Skeletal muscle tissue (tissue), 4 donors: ENCODE results near the gene SPATA19. TPM values are rescaled to one million over a fixed set of nuclear protein-coding genes. Genes with fewer than 3 reads are reported as not detected.

Experiments
- H3K27ac ChIP-seq: one replicate; pipeline ENCODE4 v1.7.0; 2013; ENCODE audit warnings: mild to moderate bottlenecking, low read depth, low read length, inconsistent platforms
- H3K27me3 ChIP-seq, 3 donors: one replicate each; pipeline ENCODE4 v1.7.0; 2013; ENCODE audit warnings: low read length in 3 of 3; ENCODE audit not compliant: control insufficient read depth in 3 of 3, insufficient read depth in 3 of 3
- H3K36me3 ChIP-seq, 3 donors: one replicate each; pipeline ENCODE4 v1.7.0; 2013; ENCODE audit warnings: low read length in 3 of 3; ENCODE audit not compliant: control insufficient read depth in 3 of 3, insufficient read depth in 3 of 3
- H3K4me1 ChIP-seq, 3 donors: one replicate each; pipeline ENCODE4 v1.7.0; 2013; ENCODE audit warnings: low read length in 3 of 3, mild to moderate bottlenecking in 3 of 3; ENCODE audit not compliant: control insufficient read depth in 3 of 3, insufficient read depth in 3 of 3
- H3K4me3 ChIP-seq, 3 donors: one replicate each; pipeline ENCODE4 v1.7.0; 2013; ENCODE audit warnings: low read length in 3 of 3
- H3K9ac ChIP-seq, 3 donors: one replicate each; pipeline ENCODE4 v1.7.0; 2013; ENCODE audit warnings: low read length in 3 of 3, mild to moderate bottlenecking in 3 of 3, moderate library complexity in 2 of 3, low read depth in 1 of 3
- H3K9me3 ChIP-seq, 3 donors: one replicate each; pipeline ENCODE4 v1.7.0; 2013; ENCODE audit warnings: low read length in 3 of 3; ENCODE audit not compliant: control insufficient read depth in 3 of 3
- total RNA-seq: library from RNA; depleted of rRNA; stranded (reverse); fragments of >200 nt; gene quantifications from one replicate; pipeline ENCODE4 v1.2.3, GENCODE V29; 2014
- donor health status: Osteomylitis.

SPATA19 gene
- total RNA-seq, 1 donor from 2014 or later: not detected

DNA sequence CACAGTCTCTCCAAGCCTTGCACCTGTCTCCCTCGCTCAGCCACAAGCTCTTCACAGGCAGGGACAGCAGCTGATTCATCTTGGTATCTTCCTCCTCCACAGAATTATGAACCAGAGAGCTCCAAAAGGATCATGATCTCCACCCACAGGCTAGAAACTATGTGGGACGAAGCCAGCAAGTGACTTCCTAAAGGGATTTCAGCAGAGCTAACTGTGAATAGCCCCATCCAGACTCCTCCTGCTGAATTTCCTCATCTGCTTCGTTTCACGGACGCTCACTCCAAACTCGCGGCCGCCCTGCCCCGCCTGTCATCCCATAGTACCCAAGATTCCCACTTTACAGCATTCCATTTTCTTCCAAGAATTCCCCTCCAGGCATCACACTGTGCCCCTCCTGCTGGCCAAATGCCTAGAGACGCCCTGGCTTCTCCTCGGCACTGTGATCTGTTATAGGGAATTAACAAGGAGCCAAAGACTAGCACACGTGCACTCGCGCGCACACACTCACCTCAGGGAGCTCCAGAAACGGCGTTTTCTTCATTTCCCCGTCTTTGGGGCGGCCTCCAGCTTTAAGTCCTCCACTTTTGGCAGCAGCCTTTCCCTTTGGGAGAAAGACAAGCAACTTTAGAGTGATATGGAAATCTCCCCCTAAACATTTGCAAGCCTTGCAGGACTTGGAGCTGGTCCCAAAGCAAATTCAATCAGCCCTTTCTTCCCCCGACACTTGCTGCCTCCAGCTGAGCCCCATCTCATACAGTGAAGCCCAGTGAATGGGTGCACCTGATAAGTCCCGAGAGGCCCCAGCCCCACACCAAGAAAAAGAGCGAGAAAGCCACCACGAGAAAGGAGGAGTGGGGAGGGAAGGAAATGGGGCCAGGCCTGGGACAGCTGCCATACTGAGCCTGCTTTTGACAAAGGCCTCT, 35.5 kb downstream of the SPATA19 start:
- Histone ChIP-seq H3K9ac (peak overlapping the region in 1 of 3 donors; percentile 45), H3K27ac (no peak overlapping the region), H3K27me3 (peaks cover 0 to 15% (median 4%) of the 10 kb centered on the region in 3 donors), H3K9me3 (no peaks in the 10 kb centered on the region), H3K4me3 (peak overlapping the region in 2 of 3 donors; percentile 29 to 49), H3K36me3 (no peaks in the 10 kb centered on the region), H3K4me1 (peaks cover 10 to 12% (median 10%) of the 10 kb centered on the region in 3 donors)

DNA sequence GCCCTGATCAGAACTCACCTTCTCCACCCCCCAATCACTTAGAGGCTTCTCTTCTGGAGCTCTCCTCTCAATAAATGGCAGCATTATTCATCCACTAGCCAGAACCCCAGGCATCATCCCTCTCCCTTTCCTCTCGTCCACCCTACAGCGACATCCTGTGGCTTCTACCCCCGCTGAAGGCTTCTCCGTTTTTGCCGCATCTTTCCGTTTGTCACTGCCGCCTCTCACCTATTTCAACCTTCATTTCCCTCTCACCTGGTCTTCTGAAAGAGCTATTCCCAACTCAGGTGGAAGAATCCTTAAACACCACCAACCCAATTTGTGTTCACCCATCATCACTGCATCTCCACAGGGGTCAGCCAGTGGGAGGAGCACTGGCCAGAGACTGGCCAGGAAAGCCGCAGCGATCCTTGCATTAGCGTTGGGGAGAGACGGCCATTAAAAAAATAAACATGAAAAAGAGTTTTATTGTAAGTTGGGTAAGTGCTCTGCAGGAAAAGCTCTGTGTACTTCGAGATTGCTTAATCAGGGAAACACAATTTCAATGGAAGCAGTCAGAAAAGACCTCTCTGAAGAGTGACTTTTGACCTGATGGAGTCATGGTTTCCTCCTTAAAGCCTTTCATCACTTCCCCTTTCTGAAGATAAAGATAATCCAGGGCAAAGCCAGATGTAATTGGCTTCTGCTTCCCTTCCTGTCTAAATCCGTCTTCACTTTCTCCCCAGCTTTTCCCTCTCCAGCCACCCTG, 36.7 kb downstream of the SPATA19 start:
- Histone ChIP-seq H3K27me3 (peaks cover 0 to 10% (median 4%) of the 10 kb centered on the region in 3 donors), H3K9ac (no peak overlapping the region), H3K9me3 (no peaks in the 10 kb centered on the region), H3K4me3 (no peak overlapping the region), H3K36me3 (no peaks in the 10 kb centered on the region), H3K4me1 (peaks cover 10 to 12% (median 10%) of the 10 kb centered on the region in 3 donors), H3K27ac (no peak overlapping the region)

DNA sequence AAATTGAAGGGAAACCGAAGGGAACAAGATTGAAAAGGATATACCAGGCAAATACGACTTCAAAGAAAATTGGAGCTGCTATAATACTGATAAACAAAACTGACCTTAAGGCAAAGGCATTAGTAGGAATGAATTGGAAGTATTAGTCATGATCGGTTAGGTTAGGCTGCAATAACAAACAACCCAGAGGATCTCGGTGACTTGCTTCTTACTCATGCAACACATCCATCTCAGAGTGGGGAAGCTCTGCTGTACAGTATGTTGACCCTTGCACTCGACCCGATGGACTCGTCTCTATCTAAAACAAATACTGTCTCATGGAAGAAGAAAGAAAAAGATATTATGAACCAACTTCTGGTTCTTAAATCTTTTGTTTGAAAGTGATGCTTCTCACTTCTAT, 42.3 kb downstream of the SPATA19 start:
- Histone ChIP-seq H3K9ac (no peak overlapping the region), H3K9me3 (no peaks in the 10 kb centered on the region), H3K27ac (no peak overlapping the region), H3K4me1 (no peaks in the 10 kb centered on the region), H3K4me3 (no peak overlapping the region), H3K36me3 (no peaks in the 10 kb centered on the region), H3K27me3 (peaks cover 0 to 3% (median 0%) of the 10 kb centered on the region in 3 donors)

DNA sequence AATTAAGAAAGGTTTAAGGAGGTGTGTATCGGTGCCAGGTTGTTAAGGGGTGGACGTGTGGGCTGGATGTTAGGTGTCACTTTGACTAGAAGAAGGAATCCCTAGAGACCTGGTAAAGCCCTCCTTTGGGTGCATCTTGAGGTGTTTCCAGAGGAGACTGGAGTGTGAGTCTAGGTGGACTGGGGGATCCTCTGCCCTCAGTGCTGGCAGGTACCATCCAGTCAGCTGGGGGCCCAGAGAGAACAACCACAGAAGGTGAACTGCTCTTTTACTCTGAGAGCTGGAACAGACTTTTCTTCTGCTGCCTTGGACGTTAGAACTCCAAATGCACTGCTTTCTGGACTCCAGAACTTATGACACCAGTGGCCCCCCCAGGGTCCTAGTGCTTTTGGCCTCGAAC, 44.0 kb downstream of the SPATA19 start:
- Histone ChIP-seq H3K4me3 (no peak overlapping the region), H3K9ac (no peak overlapping the region), H3K27ac (no peak overlapping the region), H3K4me1 (no peaks in the 10 kb centered on the region), H3K36me3 (no peaks in the 10 kb centered on the region), H3K9me3 (no peaks in the 10 kb centered on the region), H3K27me3 (peaks cover 0 to 3% (median 1%) of the 10 kb centered on the region in 3 donors)

DNA sequence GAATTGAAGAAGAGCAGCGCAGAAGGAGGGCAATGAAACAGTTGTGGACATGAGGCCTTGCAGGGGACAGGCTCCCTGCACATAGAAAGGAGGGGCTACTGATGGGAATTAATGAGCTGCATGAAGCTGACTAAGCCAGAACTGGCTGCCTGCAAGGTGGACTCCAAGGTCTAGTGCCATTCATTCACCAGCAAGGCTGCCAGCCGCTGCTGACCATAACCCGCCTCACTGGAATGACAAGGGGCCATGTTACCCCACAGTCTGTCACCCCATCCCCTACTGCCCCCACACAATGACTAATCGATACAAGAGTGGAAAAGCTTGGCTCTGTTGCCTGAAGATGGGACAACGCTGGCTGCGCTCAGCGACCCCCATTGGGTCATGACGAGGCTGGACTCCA, 44.6 kb downstream of the SPATA19 start:
- H3K27me3 ChIP-seq: peaks cover 0 to 3% (median 2%) of the 10 kb centered on the region in 3 donors
- H3K9me3 ChIP-seq: no peaks in the 10 kb centered on the region
- H3K9ac ChIP-seq: no peak overlapping the region
- H3K4me1 ChIP-seq: no peaks in the 10 kb centered on the region
- H3K27ac ChIP-seq: no peak overlapping the region
- H3K4me3 ChIP-seq: no peak overlapping the region
- no peaks in the 10 kb centered on the region for H3K36me3 ChIP-seq

DNA sequence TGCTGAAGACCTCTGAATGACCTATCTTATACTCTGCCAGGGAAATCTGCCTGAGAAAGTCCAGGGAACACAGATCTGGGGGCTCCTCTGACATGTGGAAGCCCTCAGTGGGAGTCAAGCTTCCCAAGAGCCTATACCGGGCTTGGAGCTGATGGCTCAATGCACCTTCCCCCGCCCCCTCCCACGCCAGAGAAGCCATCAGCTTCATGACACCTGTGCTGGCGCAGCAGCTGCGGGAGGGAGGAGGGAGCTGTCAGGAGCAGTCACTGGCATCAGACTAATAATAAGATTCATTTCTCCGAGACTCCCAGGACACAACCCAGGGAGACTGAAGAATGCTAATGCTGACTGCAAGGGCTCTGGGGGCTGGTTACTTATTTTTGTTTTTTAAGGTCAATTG, 47.8 kb downstream of the SPATA19 start:
- peaks cover 0 to 4% (median 0%) of the 10 kb centered on the region in 3 donors for H3K9me3 ChIP-seq
- H3K27ac ChIP-seq: no peak overlapping the region

DNA sequence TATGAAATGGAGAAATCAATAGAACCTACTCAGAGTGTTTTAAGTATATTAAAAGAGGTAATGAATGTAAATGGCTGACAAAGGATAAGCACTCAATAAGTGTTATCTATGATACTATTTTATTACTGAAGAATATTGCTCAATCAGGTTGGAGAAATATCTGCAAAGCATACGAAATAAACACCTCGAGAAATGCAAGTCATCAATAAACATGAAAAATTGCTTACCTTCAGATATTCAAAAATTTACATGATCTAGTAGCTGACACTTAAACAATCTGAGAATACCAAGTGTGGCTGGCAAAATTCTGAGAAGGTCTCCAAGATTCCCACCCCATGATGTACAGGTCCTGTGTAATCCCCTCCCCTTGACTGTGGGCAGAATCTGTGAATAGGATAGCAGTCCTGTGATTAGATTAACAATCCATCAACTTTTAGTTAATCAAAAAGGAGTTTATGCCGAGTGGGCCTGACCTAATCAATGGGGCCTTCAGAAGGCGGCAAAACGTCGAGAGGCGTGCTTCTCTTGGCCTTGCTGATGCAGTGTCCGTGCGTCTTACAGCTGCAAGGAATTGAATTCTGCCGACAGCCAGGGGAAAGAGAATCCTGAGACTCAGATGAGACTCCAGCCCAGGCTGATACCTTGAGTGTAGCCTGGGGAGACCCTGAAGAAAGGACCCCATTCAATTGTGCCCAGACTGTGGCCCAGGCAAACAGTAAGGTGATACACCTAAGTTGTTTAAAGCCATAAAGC, 49.1 kb downstream of the SPATA19 start:
- peaks cover 0 to 4% (median 0%) of the 10 kb centered on the region in 3 donors for H3K9me3 ChIP-seq
- peaks cover 0 to 3% (median 2%) of the 10 kb centered on the region in 3 donors for H3K27me3 ChIP-seq
- no peak overlapping the region for H3K9ac ChIP-seq
- no peaks in the 10 kb centered on the region for H3K36me3 ChIP-seq
- no peaks in the 10 kb centered on the region for H3K4me1 ChIP-seq
- no peak overlapping the region for H3K4me3 ChIP-seq
- no peak overlapping the region for H3K27ac ChIP-seq

More for the DNA sequence above, 47.8 kb downstream of the SPATA19 start:
- H3K4me1 ChIP-seq: no peaks in the 10 kb centered on the region
- no peak overlapping the region for H3K4me3 ChIP-seq
- peaks cover 0 to 3% (median 2%) of the 10 kb centered on the region in 3 donors for H3K27me3 ChIP-seq
- no peaks in the 10 kb centered on the region for H3K36me3 ChIP-seq
- H3K9ac ChIP-seq: no peak overlapping the region

DNA sequence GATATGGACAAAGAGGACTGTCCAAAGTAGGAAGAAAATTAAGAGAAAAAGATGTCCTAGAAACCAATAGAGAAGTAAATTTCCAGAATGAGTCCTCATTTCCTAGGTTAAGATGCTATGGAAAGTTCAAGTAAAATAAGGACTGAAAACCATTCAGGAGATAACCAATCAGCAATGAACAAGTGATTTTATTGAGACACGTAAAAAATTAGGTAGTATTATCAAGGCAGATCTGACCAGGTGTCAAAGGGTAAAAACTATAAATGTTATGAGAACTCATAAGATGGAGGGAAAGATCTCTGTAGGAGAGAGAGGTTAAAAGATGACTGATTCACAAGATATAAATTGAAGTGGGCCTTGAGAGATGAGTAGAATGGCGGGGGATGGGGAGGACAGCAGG, 50.2 kb downstream of the SPATA19 start:
- no peaks in the 10 kb centered on the region for H3K4me1 ChIP-seq
- H3K36me3 ChIP-seq: no peaks in the 10 kb centered on the region
- H3K9me3 ChIP-seq: peaks cover 0 to 6% (median 0%) of the 10 kb centered on the region in 3 donors
- H3K27ac ChIP-seq: no peak overlapping the region
- H3K4me3 ChIP-seq: no peak overlapping the region
- peaks cover 0 to 11% (median 9%) of the 10 kb centered on the region in 3 donors for H3K27me3 ChIP-seq
- H3K9ac ChIP-seq: no peak overlapping the region

DNA sequence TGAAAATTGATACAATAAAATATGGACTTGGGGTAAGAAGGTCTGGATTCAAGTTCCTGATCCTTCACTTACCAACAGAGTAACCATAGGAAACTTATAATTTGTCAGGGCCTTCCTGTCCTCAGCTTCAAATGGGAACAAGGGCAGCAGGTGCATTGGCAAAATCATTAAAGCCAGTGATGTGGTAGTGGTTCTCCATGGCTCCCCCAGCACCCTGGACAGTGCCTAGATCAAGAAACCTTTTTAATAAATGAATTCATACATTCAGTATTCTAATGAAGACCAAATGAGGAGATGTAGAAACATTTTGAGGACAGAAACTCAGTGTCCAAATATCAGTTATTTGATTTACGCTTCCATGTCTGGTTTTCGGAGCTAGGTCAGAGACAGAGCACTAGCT, 51.1 kb downstream of the SPATA19 start:
- no peak overlapping the region for H3K9ac ChIP-seq
- peaks cover 0 to 6% (median 0%) of the 10 kb centered on the region in 3 donors for H3K9me3 ChIP-seq
- H3K4me1 ChIP-seq: no peaks in the 10 kb centered on the region
- no peaks in the 10 kb centered on the region for H3K36me3 ChIP-seq
- H3K27me3 ChIP-seq: peaks cover 0 to 11% (median 9%) of the 10 kb centered on the region in 3 donors
- H3K27ac ChIP-seq: no peak overlapping the region
- H3K4me3 ChIP-seq: no peak overlapping the region
